ENCODE data around the gene GFOD2.

GFOD2 gene

DNA sequence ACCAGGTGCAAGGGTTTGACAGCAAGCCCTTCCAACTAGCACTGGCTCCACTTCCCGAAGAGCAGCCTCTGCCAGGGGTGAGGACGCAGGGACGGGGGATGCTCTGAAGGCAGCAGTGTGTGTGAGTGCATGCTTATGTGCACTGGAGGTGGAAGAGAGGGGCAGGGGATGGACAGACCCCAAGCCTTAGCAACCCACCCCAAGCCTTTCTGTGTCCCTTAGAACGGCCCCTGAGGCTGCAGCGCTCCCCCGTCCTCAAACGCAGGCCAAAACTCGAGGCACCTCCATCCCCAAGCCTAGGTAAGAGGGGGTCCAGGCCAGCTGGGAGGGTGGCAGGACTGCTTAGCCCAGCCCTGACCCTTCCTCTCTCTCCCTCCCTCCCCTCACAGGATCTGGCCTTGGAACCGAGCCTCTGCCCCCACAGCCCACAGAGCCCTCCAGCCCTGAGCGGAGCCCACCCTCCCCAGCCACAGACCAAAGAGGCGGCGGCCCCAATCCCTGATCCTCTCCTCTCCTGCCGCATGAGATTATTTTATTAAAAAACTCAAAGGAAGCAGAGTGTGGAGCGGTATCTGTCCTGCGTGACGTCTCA, 62.0 kb downstream of the GFOD2 start:
- no peak overlapping the region for H3K4me3 ChIP-seq (ENCODE audit: low read depth, low read length)
- TF ChIP-seq, protein P1, sequence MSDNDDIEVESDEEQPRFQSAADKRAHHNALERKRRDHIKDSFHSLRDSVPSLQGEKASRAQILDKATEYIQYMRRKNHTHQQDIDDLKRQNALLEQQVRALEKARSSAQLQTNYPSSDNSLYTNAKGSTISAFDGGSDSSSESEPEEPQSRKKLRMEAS (IDR thresholded peaks at IDR 0.05; ENCODE audit: low read depth, low read length) = no peak
- TF ChIP-seq MYC (IDR thresholded peaks at IDR 0.05; ENCODE audit: low read depth, low read length) (no peak), POLR2A (IDR thresholded peaks at IDR 0.05; ENCODE audit: extremely low read depth, insufficient read length) (no peak)
- TF ChIP-seq, protein P2, sequence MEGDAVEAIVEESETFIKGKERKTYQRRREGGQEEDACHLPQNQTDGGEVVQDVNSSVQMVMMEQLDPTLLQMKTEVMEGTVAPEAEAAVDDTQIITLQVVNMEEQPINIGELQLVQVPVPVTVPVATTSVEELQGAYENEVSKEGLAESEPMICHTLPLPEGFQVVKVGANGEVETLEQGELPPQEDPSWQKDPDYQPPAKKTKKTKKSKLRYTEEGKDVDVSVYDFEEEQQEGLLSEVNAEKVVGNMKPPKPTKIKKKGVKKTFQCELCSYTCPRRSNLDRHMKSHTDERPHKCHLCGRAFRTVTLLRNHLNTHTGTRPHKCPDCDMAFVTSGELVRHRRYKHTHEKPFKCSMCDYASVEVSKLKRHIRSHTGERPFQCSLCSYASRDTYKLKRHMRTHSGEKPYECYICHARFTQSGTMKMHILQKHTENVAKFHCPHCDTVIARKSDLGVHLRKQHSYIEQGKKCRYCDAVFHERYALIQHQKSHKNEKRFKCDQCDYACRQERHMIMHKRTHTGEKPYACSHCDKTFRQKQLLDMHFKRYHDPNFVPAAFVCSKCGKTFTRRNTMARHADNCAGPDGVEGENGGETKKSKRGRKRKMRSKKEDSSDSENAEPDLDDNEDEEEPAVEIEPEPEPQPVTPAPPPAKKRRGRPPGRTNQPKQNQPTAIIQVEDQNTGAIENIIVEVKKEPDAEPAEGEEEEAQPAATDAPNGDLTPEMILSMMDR (IDR thresholded peaks at IDR 0.05; ENCODE audit: low read depth, low read length) = no peak

DNA sequence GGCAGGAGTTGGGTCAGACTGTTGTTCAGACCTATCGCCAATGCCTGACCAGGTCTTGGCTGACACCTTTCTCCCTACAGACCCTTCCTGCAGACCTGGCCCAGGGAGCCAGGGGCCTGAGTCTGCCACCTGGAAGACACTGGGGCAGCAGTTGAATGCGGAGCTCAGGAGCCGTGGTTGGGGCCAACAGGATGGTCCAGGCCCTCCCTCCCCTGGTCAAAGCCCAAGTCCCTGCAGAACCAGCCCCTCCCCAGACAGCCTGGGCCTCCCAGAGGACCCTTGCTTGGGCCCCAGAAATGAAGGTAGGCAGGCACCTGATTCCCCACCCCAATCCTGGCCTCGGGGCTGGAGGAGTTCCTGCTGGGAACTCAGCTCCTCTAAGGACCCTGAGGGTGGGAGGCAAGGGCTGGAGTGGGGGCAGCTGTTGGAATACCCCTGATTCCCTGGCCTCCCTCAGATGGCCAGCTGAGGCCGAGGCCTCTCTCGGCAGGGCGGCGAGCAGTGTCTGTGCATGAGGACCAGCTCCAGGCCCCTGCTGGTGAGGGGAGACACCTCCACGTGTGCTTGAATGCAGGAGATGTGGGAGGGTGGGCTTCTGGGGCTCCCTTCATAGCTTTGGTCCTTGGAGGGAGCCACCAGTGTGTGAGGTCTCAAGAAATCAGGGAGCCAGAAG, 62.6 kb downstream of the GFOD2 start:
- DNase-seq (ENCODE audit: low read depth) = no peak
- TF ChIP-seq POLR2A (IDR thresholded peaks at IDR 0.05; ENCODE audit: extremely low read depth, insufficient read length) (no peak), MYC (IDR thresholded peaks at IDR 0.05; ENCODE audit: low read depth, low read length) (no peak)
- TF ChIP-seq, protein P2 (IDR thresholded peaks at IDR 0.05; ENCODE audit: low read depth, low read length) = no peak
- no peak overlapping the region for H3K4me3 ChIP-seq (ENCODE audit: low read depth, low read length)

More for the DNA sequence above, 62.0 kb downstream of the GFOD2 start:
- no peak for DNase-seq (ENCODE audit: low read depth)

DNA sequence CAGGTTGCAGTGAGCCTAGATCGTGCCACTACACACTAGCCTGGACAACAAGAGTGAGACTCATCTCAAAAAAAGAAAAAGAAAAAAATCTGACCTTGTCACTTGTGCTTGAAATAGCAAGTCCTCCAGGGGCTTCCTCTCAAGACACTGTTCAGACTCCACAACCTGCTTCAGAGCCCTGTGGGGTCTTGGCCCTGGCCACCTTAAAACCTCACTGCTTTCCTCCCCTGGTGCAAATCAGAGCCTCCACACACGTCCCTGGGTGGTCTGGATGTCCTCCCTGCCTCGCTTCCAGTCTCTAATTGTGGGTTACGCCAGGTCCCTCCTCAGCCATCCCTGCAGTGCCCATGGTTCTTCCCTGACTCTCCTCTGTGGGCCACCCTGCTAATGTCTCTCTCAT, 63.8 kb downstream of the GFOD2 start:
- DNase-seq (ENCODE audit: low read depth) = no peak

DNA sequence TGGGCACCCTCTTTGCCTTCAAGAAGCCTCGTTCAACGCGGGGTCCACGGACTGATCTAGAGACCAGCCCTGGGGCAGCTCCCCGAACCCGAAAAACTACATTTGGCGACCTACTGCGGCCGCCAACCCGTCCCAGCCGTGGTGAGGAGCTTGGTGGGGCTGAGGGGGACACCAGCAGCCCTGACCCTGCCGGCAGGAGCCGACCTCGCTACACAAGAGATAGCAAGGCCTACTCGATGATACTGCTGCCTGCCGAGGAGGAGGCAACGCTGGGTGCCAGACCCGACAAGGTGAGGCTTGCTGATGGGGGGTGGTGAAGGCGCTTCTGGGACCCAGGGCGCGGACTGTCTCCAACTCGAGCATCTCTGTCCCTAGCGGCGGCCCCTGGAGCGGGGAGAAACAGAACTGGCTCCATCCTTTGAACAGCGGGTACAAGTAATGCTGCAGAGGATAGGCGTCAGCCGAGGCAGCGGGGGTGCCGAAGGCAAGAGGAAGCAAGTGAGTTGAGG, 64.7 kb downstream of the GFOD2 start:
- DNase-seq (ENCODE audit: low read depth) = no peak
- TF ChIP-seq, protein P1 (IDR thresholded peaks at IDR 0.05; ENCODE audit: low read depth, low read length) = no peak
- TF ChIP-seq, protein P2 (IDR thresholded peaks at IDR 0.05; ENCODE audit: low read depth, low read length) = no peak
- TF ChIP-seq POLR2A (IDR thresholded peaks at IDR 0.05; ENCODE audit: extremely low read depth, insufficient read length) = no peak
- no peak overlapping the region for H3K4me3 ChIP-seq (ENCODE audit: low read depth, low read length)

More for the DNA sequence above, 63.8 kb downstream of the GFOD2 start:
- TF ChIP-seq MYC (IDR thresholded peaks at IDR 0.05; ENCODE audit: low read depth, low read length) (no peak), POLR2A (IDR thresholded peaks at IDR 0.05; ENCODE audit: extremely low read depth, insufficient read length) (no peak)
- TF ChIP-seq, protein P1 (IDR thresholded peaks at IDR 0.05; ENCODE audit: low read depth, low read length) = no peak
- TF ChIP-seq, protein P2 (IDR thresholded peaks at IDR 0.05; ENCODE audit: low read depth, low read length) = no peak
- H3K4me3 ChIP-seq (ENCODE audit: low read depth, low read length) = no peak overlapping the region

DNA sequence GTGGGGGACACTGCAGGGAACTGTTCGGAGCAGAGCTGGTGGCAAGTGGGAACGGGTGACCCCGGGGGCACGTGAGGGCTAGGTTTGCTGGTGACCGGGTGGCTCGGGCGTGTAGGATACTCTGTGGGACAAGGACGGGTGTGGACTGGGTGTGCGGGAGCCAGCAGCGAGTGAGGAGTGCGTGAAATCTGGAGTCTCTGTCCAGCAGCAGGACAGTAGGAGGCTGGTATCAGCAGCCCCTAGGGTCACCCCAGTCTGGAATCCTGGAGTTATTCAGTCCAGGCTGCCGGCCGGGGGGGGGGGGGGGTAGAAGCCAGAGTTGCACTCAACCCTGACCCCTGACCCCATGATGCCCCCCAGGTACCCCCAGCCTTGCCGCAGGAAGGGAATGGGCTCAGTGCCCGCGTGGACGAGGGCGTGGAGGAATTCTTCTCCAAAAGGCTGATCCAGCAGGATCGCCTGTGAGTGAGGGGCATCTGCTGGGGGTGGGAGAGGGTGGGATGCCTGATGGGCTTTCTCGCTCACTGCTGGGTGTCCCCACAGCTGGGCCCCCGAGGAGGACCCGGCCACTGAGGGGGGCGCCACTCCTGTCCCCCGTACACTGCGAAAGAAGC, 65.2 kb downstream of the GFOD2 start:
- H3K4me3 ChIP-seq (ENCODE audit: low read depth, low read length) = no peak overlapping the region
- no peak for DNase-seq (ENCODE audit: low read depth)
- TF ChIP-seq MYC (IDR thresholded peaks at IDR 0.05; ENCODE audit: low read depth, low read length) (no peak), POLR2A (IDR thresholded peaks at IDR 0.05; ENCODE audit: extremely low read depth, insufficient read length) (no peak)
- TF ChIP-seq, protein P2 (IDR thresholded peaks at IDR 0.05; ENCODE audit: low read depth, low read length) = no peak
- TF ChIP-seq, protein P1 (IDR thresholded peaks at IDR 0.05; ENCODE audit: low read depth, low read length) = no peak
